RWPE1 (cell line): ENCODE results near the gene S100A5.

Experiments used
- CTCF ChIA-PET: fragments of 350-600 bp; sonication (Branson Sonifier 250); formaldehyde crosslinking; extraction: SDS; loops from one replicate; lab custom pipeline; 2021; lab: Yijun Ruan, JAX
- POLR2A ChIA-PET: fragments of 400-600 bp; formaldehyde crosslinking; extraction: SDS; loops from one replicate; lab custom pipeline; 2020; ENCODE audit warnings: antibody characterized with exemption; ENCODE audit not compliant: low non-redundant PET; lab: Yijun Ruan, JAX
- DNase-seq: peaks from one replicate; pipeline ENCODE4 v3.0.0; 2012; ENCODE audit warnings: low spot score
- H3K27ac ChIP-seq: fragments of 450-650 bp; 2 replicates; pipeline ENCODE4 v1.5.1; 2017
- CTCF ChIP-seq: fragments of 450-650 bp; conservative IDR thresholded peaks from 2 replicates; pipeline ENCODE4 v1.5.1; 2017; ENCODE audit warnings: low read depth, mild to moderate bottlenecking

The S100A5 gene

DNA sequence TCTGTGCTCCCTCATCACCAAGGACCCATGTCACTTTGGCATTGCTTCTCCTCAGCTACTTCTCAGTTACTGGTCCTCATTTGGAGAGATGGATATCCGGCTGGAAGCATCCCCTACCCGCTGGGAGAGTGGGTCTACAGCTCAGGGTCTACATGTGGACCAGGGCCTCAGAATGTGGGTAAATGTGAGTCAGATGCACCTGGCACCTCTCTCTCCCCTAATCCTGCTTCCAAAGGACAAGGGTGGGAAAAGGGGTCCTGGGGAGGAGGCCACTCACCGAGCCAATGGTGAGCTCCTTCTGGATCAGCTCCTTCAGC is 5.9 kb downstream of the S100A5 start:
- CTCF ChIA-PET: interaction anchor here (5.3 kb wide), 1 partner anchor 34 kb away, joined by 32 read pairs; no protein-coding TSS in a partner anchor
- no peak for TF ChIP-seq CTCF
- DNase-seq: no peak
- peak overlapping the region; percentile 99 for H3K27ac ChIP-seq
- POLR2A ChIA-PET: interaction anchor here (0.6 to 2.4 kb wide), 7 partner anchors 9 to 33 kb away, joined by 3 to 21 read pairs (median 8); partner anchors contain the start of genes S100A2 and S100A4

DNA sequence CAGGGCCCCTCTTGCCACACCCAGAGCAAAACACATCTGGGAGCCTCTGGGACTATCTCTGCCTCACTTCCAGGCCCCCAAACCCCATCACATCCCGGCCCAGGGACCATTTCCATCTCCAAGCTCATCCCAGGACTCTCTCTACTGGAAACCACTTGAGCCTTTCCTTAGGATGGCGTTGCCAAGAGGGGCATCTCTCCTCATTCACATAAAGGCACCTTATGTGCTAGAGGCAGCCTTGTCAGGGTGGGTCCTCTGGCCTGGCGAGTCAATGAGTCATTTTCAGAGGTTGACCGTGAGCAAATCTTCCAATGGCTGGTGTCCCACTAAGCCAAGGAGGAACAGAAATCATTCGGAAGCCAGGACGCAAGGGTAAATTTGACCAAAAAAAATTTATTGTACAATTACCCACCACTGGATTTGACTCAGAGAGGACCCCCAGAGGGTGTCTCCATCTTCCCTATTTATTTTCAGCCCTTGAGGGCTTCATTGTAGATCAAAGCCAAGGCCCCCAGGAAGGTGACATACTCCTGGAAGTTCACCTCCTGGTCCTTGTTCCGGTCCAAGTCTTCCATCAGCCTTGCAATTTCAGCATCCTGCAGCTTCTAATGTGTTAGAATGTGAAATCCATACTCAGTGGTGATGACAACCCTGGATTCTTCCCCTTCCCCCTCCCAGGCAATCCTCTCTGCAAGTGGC is 6.4 kb downstream of the S100A5 start:
- ChIA-PET CTCF (interaction anchor here (1.3 to 5.3 kb wide), 3 partner anchors 17 to 181 kb away, joined by 3 to 32 read pairs (median 6); no protein-coding TSS in a partner anchor), POLR2A (interaction anchor here (0.6 to 2.4 kb wide), 8 partner anchors 9 to 34 kb away, joined by 3 to 21 read pairs (median 7); partner anchors contain the start of genes S100A2 and S100A4)
- no peak for TF ChIP-seq CTCF
- peak overlapping the region; percentile 99 for H3K27ac ChIP-seq
- peak; percentile 20 for DNase-seq

DNA sequence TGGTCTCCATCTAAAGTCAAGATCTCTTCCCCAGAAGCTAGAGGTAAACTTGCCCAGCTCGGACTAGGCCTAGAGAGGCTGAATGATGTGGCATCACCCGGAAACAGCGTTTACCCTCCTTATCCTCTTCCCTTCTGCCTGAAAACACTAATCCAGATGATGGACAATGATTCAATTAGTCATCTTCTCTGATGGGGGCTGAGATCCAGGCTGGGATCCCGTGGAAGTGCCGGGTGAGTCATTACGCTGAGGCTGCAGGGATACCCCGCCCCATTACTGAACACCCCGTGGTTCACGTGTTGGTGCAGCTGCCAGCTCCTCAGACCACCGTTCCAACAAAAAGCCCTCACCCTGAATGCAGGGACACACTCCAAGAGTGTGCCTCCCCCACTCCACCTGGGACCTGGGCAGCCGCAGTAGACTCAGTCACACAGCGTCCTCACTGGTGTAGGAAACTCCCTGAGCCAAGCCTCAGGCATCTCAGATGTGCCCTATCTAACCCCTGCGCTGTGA is 7.0 kb downstream of the S100A5 start:
- ChIA-PET POLR2A (interaction anchor here (1.2 to 1.4 kb wide), 2 partner anchors 18 to 22 kb away, joined by 6 to 7 read pairs; no protein-coding TSS in a partner anchor), CTCF (interaction anchor here (0.6 to 5.3 kb wide), 8 partner anchors 17 to 220 kb away, joined by 3 to 32 read pairs (median 5); no protein-coding TSS in a partner anchor)
- peak; percentile 94 for DNase-seq
- H3K27ac ChIP-seq: peak overlapping the region; percentile 99
- TF ChIP-seq CTCF: no peak

DNA sequence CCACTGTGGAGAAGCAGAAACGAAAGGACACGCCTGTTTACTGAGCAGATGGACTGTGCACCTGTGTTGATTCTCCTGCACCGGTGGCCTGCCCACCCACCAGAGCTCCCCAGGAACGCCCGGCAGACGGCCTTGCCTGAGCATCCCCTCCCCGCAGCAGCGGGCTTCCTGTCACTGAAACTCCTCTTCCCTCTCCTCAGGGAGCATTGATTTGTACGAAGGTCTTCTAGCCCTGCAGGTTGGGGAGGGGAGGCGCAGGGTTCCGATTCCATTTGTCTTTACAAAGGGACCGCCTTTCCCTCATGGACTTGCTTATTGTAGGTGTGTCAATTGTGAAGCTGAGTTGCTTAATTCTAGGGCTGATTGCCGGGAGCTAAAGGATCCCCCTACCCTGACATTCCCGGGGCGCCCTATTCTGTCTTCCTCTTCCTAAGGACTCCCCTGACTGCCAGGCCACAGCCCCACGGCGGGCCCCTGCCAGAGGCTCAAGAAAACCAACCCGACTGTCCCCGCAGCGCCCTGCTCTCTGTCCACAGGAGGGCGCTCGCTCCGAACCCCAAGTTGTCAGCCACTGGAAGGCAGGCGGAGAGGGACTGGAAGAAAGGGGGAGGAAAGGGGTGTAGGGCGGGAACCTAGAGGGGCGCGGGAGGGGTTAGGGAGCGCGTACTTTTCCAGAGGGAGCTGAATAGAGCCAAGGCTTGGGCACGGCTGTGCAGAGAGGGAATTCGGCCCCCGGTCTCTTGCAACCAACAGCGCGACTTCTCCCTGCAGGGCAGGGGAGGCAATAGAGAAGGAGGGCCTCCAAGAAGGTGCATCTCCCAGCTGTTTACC is 7.8 kb downstream of the S100A5 start:
- peak; percentile 91 for TF ChIP-seq CTCF
- CTCF ChIA-PET: interaction anchor here (0.6 to 5.3 kb wide), 10 partner anchors 13 to 220 kb away, joined by 3 to 32 read pairs (median 6); no protein-coding TSS in a partner anchor
- DNase-seq: peak; percentile 74
- POLR2A ChIA-PET: interaction anchor here (0.5 to 1.4 kb wide), 5 partner anchors 14 to 80 kb away, joined by 3 to 7 read pairs (median 3); partner anchors contain the start of gene S100A16
- peak overlapping the region; percentile 99 for H3K27ac ChIP-seq

GRCh38 chr1:153532181-153532580 is 8.6 kb downstream of the S100A5 start:
- DNase-seq: no peak
- POLR2A ChIA-PET: no interaction called here
- H3K27ac ChIP-seq: peak overlapping the region; percentile 99
- CTCF ChIA-PET: interaction anchor here (0.6 to 5.3 kb wide), 7 partner anchors 12 to 104 kb away, joined by 3 to 32 read pairs (median 6); no protein-coding TSS in a partner anchor
- TF ChIP-seq CTCF: no peak
